Stromal cell of bone marrow (primary cell): Measurements from ENCODE around the gene RAMACL.

Experiments used
- DNase-seq: peaks from one replicate; pipeline ENCODE4 v3.0.0-alpha.2; 2012; ENCODE audit warnings: low read depth

Gene RAMACL

DNA sequence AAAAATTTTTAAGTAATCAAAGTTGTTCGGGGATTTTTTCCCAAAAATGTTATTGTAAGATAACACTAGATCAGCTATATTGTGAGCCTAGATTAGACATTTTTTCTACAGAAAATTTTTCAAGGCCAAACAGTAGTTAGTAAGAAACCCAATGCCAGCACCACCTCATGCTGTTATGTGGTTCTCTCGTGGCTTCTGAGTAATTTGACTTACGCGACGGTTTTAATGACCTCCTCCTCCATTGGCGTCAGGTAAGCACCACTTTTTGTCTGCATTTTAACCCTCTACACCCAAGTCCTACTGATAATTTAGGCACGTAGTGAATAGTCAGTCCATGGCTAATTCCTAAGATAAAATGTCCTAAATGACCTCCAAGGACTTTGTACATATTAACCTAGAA is 30.9 kb upstream of the RAMACL start:
- DNase-seq: no peak

DNA sequence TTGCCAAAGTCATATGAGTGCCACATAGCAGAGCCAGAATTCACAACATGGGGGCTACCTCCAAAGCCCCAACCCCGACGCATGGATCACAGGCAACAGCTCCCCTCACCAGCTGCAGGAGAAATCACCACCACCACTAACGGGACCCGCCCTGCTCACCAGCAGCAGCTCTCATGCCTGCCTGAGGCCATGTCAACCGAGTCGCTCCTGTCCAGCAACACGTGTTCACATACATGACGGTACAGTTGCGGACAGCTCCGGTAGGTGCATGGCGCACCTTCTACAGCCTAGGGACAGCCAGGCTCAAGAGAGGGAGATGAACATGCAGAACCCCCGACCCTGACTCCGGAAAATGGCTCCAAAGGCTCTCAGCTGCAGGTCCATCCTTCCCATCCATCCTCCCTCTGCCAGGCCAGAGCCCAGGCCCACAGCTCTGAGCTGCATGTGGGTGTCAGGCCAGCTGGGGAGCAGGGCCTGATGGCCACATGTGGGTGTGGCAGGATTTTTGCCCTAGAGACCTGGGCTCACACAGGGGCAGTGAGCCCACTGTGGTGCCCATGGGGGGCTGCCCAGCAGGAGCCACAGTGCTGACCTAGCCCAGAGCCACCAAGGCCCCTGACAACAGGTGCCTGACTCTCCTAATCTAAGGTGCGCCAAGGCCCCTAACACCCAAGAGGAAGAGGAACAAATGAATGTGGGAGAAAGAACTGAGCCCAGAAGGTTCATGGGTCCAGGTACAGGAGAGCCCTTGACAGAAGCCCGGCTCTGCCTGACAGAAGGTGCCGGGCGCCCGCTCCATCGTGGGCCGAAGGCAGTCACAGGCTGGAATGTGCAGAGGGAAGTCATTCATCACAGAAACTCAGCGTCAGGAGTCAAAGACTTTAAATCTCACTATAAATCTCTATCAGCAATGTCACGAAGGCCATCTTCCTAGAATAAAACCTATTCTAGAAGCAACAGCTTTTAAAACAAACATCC is 30.1 kb upstream of the RAMACL start:
- no peak for DNase-seq

DNA sequence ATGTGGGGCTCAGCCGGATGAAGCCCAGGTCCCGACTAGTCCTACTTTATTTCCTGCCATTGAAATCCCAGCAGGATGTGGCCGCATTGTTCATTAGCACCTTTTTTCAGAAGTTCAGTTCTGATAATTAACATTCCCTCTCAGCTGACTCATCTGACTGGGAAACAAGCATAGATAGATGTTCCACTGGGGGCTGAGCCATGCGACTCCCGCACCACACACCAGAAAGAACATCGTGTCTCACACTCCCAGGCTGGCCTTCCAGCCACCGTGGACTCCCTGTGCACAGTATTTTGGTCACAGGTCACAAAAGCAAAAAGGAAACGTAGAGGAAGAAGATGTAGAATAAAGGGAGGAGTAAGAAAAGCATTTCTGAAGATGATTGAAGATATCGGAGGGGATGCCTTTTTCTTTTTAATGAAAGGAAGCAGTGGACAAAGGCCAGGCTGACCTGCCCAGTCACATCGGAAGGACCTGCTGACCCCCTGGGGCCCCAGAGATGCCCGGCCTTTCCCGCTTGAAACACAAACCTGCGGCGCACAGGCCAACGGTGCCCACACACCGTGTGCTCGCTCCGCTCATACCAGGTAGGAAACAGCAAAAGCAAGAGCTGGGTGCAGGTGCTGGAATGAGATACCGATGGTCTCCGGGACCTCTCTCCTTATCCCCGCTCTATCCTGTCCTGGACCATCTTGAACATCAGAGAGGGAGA is 28.7 kb upstream of the RAMACL start:
- DNase-seq: no peak

DNA sequence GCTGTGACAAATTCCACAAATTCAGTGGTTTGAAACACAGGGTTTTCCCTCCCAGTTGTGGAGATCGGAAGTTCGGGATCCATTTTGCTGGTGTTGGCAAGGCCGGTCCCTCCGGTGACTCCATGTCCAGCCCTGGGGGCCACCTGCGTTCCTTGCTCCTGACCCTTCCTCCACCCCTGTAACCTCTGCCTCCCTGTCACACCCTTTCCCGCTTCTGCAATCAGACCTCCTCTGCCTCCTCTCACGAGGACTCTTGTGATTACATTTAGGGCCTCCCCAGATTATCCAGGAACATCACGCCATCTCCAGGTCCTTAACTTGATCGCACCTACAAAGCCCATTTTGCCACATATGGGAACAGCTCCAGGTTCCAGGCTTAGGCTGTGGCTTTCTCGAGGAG is 28.1 kb upstream of the RAMACL start:
- DNase-seq: no peak

DNA sequence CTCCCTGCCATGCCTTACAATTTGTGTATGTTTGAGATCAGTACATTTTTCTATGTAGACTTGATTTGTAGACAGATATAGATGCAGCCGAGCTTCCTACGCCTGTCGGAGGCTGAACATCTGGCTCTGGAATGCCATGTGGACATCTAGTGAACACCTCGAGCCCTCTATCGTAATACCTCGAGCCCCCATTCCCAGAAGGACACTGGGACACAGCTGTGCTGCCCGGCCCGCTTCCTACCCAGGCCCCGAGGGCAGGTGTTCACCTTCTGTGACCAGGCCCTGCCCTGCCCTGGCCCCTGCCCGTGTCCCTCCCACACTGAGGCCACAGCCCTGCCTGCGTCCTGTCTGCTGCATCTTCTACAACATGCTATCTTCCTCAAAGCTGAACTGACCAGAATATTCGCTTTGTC is 27.7 kb upstream of the RAMACL start:
- DNase-seq: no peak

DNA sequence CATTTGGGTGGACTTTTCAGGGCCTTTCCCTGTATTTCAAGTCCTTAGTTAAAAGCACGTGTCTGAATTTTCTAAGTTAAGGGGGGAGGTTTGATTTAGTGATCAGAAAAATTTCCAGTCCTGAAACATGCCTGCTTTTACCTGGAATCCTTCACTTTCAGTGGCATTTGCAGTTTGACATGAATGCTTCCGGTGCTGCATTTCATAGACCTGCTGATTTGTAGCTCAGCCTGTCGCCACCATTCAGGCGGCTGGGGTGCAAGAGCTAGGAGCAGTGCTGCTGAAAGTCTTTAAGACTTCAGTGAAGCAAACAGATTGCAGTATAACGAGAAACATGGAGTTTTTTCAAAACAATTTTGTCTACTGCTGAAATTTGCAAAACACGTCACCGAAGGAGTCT is 26.5 kb upstream of the RAMACL start:
- DNase-seq: no peak

DNA sequence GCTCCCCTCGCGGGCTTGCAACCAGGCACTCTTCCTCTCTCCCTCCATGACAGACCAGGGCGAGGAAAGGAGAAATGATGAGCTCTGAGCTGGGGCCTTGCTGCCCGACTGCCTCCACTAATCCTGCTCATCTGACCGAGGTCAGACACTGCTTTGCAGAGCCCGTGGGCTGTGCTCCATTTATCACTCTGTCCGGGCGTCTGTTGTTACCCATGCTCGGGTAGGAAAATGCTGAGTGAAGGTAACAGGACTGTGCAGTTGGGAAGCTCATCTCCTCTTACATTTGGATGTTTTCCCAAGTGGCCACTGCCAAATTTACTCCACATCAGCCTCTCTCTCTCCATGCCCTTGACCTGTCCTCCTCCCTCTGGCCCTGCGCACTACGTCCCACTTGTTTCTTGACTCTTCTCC is 26.0 kb upstream of the RAMACL start:
- no peak for DNase-seq

DNA sequence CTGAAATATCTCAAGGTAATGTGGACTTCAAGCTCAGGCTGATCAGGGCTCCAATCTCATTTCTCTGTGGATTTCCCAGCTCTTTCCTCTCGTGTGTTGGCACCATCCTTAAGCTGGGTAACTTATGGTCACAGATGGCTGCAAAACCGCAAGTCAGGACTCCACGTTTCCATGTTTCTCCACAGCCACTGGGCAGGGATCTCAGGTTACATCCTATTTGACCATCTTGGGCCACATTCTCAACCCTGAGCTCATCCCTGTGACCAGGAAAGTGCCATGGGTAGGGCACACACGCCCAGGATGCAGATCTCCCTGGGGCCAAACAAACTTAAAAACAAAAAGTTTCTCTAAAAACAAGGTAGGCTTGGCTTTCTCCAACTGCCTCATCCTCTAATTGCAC is 25.2 kb upstream of the RAMACL start:
- no peak for DNase-seq

DNA sequence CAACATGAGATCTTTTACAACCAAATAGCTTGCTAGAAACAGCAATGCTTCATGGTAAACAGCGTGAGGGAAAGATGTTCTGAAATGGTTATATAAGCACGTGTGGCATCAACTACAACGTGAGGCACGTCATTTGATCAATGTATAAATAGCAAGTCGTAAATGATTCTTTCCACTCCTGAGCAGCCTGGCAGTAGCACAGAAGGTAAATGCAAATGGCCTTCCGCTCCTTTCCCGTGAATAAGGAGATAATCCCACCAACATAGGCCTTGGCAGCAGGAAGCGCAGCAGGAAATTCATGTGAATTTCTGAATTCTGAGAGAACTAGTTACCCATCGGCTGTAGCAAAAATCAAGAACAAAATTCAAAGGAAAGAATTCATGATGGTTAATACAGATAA is 23.6 kb upstream of the RAMACL start:
- no peak for DNase-seq

DNA sequence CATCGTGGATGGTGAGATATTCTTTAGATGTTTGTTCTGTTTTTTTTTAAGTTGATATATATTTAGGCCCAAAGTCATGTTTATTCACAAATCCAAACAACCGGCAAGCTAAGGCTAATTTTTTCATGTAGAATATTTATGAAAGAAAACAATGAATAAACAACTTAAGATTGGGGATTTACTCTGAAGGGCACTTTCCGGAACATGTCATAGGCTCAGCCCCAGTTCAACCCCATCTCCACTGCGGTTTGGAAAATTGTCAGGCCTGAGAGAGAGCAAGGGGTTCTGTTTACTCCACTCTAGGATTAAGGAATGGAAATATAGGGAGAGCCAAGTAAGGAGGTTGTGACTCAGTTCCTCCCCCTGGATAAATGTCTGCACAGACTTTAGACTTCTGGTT is 22.3 kb upstream of the RAMACL start:
- DNase-seq: no peak

DNA sequence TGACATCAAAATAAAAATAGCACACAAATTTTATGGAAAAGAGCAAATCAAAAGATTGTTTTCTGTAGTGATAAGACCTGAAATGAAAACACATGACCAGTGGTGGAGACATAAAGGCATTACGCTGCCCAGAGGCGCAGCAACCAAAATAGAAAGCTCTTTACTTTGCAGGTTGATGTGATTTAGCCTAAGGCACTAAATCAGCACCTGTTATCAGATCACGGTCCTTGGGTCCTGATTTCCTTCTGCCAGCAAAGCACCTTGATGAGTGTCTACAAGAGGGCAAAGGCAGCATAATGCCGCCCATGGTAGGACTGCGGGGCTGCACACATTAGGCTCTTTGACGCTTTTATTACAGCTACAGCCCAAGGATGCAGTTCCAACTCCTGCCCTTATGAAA is 19.3 kb upstream of the RAMACL start:
- no peak for DNase-seq

DNA sequence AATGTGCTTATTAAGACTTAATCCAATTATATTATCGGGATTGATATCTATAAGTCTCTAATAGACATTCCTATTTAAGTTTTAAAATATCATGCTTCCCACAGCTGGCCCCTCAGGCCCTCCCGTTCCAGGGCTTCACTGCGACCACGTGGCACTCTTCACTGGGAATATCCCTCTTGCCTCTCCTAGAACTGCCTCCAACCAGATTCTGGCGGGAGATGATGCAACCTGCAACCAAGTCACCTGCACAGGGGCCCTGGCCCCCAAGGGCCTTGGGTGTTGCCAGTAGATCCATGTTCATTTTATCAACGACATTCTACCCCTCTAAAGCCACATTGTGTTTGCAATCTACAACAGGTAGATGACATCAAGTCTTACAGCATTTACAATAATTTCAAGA is 18.4 kb upstream of the RAMACL start:
- DNase-seq: no peak

DNA sequence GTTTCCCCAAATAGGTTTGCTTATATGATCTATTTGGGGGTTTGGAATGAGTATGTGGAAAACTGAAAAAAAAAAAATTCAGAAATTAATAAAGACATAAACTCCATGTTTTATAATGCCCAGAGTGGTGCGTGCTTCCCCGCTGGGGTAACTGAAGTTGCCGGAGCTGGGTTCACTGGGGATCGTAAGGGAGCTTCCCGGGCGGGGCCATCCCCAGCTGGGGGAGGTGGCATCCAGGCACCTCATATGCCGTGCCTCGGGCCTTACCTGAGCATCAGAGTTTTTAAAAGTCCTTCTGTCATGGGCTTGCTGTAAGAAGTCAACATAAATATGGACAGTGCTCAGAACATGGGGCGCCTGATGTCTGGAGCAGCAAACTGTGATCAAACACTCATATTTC is 17.9 kb upstream of the RAMACL start:
- no peak for DNase-seq

DNA sequence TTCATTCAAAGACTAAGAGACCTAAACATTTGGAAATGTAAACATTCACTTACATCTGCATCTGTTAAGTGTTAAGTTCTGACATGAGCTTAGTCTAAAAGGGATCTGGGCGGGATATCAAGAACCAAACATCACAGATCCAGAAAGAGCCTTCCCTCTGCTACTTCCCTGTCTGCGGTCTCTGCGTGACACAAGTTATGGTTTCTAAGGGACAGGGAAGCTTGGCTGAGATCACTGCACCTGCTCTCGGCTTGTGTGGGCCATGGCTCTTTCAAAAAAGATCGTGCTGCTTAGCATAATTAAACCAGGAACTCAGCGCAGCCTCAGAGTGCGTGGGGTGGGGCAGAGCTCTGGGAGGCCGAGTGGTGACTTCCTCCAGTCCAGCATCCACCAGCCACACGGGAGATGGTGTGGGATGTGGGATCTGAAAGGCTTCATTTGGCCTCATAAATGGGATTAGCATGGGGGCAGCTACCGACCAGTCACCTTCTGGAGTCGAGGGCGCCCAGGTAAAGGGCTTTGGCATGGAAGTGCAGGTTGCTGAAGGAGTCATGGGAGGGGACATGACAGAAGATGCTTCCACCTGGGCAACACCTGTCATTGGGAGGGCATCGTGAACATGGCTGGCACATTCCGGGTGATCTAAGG is 16.7 kb upstream of the RAMACL start:
- DNase-seq: no peak

DNA sequence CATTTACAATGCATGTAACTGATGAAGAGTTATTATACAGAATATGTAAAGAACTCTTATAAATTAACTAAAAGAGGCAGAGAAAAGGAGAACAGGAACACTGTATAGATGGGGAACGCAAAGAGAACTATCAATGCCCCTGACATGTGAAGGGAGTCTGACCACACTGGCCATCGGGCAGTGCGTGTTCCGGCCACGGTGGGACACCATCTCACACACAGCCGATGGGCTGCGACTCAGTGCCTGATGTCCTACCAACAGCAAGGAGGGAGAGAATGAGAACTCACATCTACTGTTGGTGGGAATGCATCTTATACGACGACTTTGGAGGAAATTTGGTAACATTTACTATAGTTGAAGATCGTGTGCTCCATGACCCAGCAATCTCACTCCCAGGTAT is 15.5 kb upstream of the RAMACL start:
- no peak for DNase-seq

DNA sequence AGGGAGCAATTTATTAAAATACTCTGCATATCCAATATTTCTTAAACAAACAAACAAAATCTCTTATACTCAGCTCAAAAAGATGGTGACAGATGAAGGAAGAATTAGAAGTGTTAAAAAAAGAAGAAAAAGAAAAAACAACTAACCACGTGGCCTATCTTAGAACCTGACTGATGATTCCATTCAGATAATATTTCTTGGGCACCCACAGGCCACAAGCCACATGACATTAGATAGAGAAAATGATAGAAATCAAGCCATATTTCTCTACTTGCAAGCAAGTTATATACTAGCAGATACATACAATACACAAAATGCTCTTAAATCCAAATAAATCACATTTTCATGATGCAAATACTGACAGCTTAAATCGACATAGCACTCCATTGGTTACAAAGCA is 14.5 kb upstream of the RAMACL start:
- no peak for DNase-seq

DNA sequence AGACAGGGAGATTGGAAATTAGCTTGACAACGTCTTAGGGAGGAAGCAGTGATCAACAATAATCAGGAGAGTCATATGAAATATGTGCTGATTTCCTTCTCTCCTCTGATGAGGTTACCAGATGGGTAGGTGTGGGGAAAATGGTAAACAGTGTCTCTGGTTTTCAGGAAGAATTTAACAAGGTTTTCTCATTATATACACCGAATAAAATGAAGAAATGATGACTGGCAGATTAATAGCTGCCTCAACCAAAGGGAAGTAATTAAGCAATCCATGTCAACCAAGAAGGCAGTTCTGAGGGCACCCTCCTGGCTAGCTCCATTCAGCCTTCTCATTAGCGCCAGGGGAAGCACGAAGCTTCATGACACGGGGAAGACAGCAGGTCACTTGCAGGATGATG is 12.7 kb upstream of the RAMACL start:
- no peak for DNase-seq

DNA sequence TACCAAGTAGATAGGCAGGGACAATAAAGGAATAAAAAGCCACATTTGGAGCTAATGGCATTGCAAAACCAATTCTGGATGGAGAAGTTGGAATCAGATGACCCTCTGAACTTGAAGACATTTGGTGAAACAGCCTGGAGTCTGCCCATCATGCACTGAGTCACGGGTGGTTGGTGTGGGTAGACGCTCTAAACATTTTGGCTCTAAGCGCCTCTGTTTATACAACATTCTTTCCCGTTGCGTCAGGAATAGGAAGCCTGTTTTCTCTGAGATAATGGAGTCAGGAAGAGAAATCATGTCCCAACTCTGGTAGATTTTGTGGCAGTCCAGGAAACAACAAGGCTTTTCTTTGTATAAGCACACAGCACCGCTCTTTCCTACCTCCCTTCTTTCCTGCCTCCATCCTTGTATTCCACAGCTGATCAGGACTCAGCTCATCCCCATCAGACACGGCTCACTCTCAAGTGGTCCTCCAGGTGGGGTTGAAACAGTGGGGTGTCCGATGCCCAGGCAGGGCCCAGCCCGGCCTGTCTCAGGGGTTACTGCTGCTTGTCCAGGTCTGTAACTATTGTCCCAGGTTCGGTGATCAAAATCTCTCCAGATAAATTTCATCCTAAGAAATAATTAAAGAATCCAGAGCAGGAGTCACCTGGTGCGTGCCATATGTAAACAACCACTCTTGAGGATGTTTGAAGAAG is 12.1 kb upstream of the RAMACL start:
- peak; percentile 92 for DNase-seq

DNA sequence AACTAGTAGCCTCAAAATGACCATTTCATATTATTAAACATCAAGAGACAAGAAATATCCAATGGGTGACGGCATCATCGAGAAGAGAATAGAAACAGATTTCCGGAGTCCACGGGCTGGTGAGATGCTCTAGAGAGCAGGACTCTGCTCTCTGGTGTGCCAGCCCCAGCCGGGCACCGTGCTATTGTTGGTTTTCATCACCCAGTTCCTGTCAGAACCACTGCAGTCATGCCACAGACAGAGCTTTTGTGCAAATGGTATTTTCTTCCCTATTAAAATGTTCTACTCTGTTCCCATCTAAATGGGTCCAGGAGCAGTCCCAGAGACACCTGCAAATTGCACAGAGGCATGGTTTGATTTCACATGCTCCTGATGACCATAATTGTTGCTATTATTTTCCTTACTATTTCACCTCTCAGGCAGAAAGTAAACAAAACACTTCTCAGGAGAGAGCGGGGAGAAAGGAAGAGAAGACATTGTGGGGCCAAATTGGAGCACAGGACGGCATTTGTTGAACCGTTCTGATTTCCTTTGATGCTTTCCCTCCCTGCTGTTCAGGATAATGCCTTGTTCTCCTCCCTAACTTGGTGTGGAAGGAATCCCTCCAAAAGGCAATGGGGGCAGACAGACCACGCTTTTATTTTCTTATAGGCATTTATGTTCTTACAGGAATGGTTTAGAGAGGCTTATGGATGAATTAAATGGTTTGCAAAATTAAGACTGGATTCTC is 11.4 kb upstream of the RAMACL start:
- DNase-seq: no peak

DNA sequence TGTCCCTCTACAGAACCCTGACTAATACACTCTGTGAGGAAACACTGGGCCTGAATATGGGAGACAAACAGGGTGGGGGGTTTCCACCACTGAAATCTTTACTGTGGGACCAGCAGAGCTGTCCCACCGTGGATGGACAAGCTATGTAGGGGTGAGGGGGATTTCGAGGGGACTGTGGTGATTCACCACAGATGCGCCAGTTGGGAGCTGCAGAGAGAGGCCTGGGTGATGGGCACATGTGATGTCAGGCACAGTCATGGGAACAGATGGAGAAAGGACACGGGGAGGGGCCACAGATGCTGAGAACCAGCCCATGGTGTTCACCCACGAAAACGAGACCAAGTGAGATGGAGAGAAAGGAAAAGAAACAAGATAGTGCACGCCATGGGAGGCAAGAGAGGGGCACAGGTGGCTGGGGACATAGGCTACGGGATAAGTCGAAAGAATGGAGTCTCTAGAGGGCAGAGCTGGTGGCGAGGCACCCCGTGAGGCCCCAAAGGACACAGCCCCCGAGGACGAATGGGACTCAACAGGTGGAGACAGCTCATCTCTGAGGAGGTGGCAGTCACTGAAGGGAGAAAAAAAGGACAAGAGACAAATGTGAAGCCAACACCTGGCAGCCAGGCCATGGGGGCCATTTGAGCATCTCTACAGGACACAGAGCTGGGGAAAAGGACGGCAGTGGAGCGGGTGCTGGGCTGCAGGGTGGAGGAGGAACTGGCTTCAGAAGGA is 10.5 kb upstream of the RAMACL start:
- DNase-seq: no peak

DNA sequence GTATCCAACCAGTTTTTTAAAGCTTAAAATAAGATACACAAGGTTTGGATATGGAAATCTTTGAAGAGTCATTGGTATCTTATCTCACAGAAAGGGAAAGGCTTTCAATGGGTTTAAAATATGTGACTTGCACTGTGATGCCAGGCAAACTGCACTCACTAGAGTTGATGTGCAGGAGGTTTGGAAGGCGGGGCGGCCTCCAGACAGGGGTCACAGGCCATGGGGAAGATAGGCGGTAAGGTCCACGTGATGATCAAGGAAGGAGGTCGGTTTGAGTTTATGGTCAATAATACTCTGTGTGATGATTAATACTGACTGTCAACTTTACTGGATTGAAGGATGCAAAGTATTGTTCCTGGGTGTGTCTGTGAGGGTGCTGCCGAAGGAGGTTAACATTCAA is 9.5 kb upstream of the RAMACL start:
- no peak for DNase-seq
